HepG2 (cell line): ENCODE measurements around the gene TSPAN18. TPM values are rescaled to one million over a fixed set of nuclear protein-coding genes. Genes with fewer than 3 reads are reported as not detected.

Experiments
- ATAC-seq: fragments of 200-7000 bp; cut with Tn5 transposase; 3 replicates; pipeline ENCODE4 v1.9.1; 2020; ENCODE audit warnings: mild to moderate bottlenecking, moderate library complexity
- BruUV-seq: library from RNA; stranded (reverse); fragments of 400-500 nt; replicated peaks from 2 replicates; lab custom pipeline; 2021; lab: Mats Ljungman, UMichigan
- CTCF ChIA-PET: fragments of 300-600 bp; formaldehyde crosslinking; extraction: SDS; loops from one replicate; lab custom pipeline; 2021; ENCODE audit warnings: low total read pairs, inconsistent platforms, low intra/inter-chr PET ratio; lab: Yijun Ruan, JAX
- POLR2A ChIA-PET: fragments of 350-600 bp; sonication (Branson Sonifier 250); formaldehyde crosslinking; loops from one replicate; lab custom pipeline; 2020; ENCODE audit warnings: antibody characterized with exemption, inconsistent platforms; lab: Yijun Ruan, JAX
- DNase-seq: peaks from one replicate; pipeline ENCODE4 v3.0.0-alpha.2; 2015; ENCODE audit warnings: low spot score
- FAIRE-seq: peaks from 3 replicates; lab custom pipeline; 2011; peaks lifted over from hg19 to GRCh38; lab: Jason Lieb, UNC
- H2AFZ ChIP-seq: one replicate; pipeline ENCODE4 v1.6.1; 2011; ENCODE audit warnings: low read length, inconsistent platforms
- H3K27ac ChIP-seq: fragments of 300-600 bp; 3 replicates; pipeline ENCODE4 v1.8.0; 2011; ENCODE audit warnings: mixed run types, mild to moderate bottlenecking, mixed read lengths, low read length, inconsistent platforms; ENCODE audit not compliant: insufficient read depth; ENCODE audit errors: extremely low read length
- H3K27me3 ChIP-seq, 2 experiments: fragments of 200-600 bp in 1 of 2; 2 replicates in 1 of 2; 3 replicates in 1 of 2; pipeline versions ENCODE4 v1.6.0 to v1.8.0; 2011; ENCODE audit warnings: low read length in 2 of 2, mild to moderate bottlenecking in 2 of 2, moderate library complexity in 2 of 2, inconsistent platforms in 1 of 2; ENCODE audit not compliant: insufficient read depth in 2 of 2, control insufficient read depth in 1 of 2
- H3K36me3 ChIP-seq, 2 experiments: fragments of 200-600 bp in 1 of 2; replicated peaks in 1 of 2; 2 replicates in 1 of 2; 3 replicates in 1 of 2; pipeline versions ENCODE4 v1.5.1 to v1.8.0; 2011; ENCODE audit warnings: low read length in 2 of 2, inconsistent platforms in 1 of 2; ENCODE audit not compliant: insufficient read depth in 2 of 2, control insufficient read depth in 1 of 2
- H3K4me1 ChIP-seq: 2 replicates; pipeline ENCODE4 v1.5.1; 2012; ENCODE audit warnings: low read length, inconsistent platforms; ENCODE audit not compliant: insufficient read depth
- H3K4me2 ChIP-seq: 2 replicates; pipeline ENCODE4 v1.6.0; 2011; ENCODE audit warnings: low read depth, low read length, inconsistent platforms
- H3K4me3 ChIP-seq, 3 experiments: fragments of 200-600 bp in 1 of 3; sonication (generic), shearing (Covaris generic) in 1 of 3; replicated peaks in 1 of 3; 2 replicates each; pipeline ENCODE4 v1.5.1; 2011 to 2016; ENCODE audit warnings: low read length in 3 of 3, inconsistent platforms in 2 of 3, low read depth in 2 of 3, mild to moderate bottlenecking in 2 of 3, control low read depth in 1 of 3, mixed read lengths in 1 of 3; ENCODE audit not compliant: insufficient read depth in 1 of 3
- H3K79me2 ChIP-seq: one replicate; pipeline ENCODE4 v1.6.1; 2011; ENCODE audit warnings: low read length, inconsistent platforms; ENCODE audit not compliant: insufficient read depth
- H3K9ac ChIP-seq: 2 replicates; pipeline ENCODE4 v1.6.0; 2011; ENCODE audit warnings: mild to moderate bottlenecking, low read depth, low read length, inconsistent platforms; ENCODE audit not compliant: insufficient read depth
- H3K9me3 ChIP-seq: 2 replicates; pipeline ENCODE4 v1.5.1; 2012; ENCODE audit warnings: mild to moderate bottlenecking, low read length
- H4K20me1 ChIP-seq: 2 replicates; pipeline ENCODE4 v1.6.0; 2011; ENCODE audit warnings: inconsistent platforms, mild to moderate bottlenecking, low read length, moderate library complexity; ENCODE audit not compliant: insufficient read depth
- ATRX ChIP-seq: sonication (generic); formaldehyde crosslinking; IDR thresholded peaks from 2 replicates; pipeline ENCODE4 v1.4.0; 2020; ENCODE audit warnings: missing genetic modification reagents, borderline replicate concordance
- CEBPG ChIP-seq: IDR thresholded peaks from 2 replicates; pipeline ENCODE4 v1.6.1; 2016
- CENPX ChIP-seq: sonication (generic); formaldehyde crosslinking; IDR thresholded peaks from 2 replicates; pipeline ENCODE4 v1.9.0; 2021; ENCODE audit warnings: mild to moderate bottlenecking, missing genetic modification reagents, moderate library complexity
- ELF4 ChIP-seq: sonication (generic); formaldehyde crosslinking; IDR thresholded peaks from 2 replicates; pipeline ENCODE4 v1.5.0; 2020; ENCODE audit warnings: missing genetic modification reagents, mild to moderate bottlenecking, moderate library complexity, borderline replicate concordance
- IRF9 ChIP-seq: sonication (generic); formaldehyde crosslinking; IDR thresholded peaks from 2 replicates; pipeline ENCODE4 v1.8.0; 2022; ENCODE audit warnings: missing genetic modification reagents, mild to moderate bottlenecking, borderline replicate concordance
- KDM6A ChIP-seq: IDR thresholded peaks from 2 replicates; pipeline ENCODE4 v1.6.1; 2016; ENCODE audit warnings: low read depth
- KLF16 ChIP-seq, 2 experiments: sonication (generic) in 1 of 2; formaldehyde crosslinking in 1 of 2; IDR thresholded peaks; 2 replicates each; pipeline versions ENCODE4 v1.6.1 to v1.8.0; 2016 to 2023; ENCODE audit warnings: missing genetic modification reagents in 2 of 2, missing compliant biosample characterization in 1 of 2
- NR2F6 ChIP-seq, 2 experiments: IDR thresholded peaks; 2 replicates each; pipeline ENCODE4 v1.6.1; 2016; ENCODE audit warnings: antibody characterized with exemption in 1 of 2, mild to moderate bottlenecking in 1 of 2
- PLSCR1 ChIP-seq: sonication (generic); formaldehyde crosslinking; IDR thresholded peaks from 2 replicates; pipeline ENCODE4 v1.5.0; 2020; ENCODE audit warnings: missing genetic modification reagents, mild to moderate bottlenecking, borderline replicate concordance
- TMF1 ChIP-seq: sonication (generic); formaldehyde crosslinking; IDR thresholded peaks from 2 replicates; pipeline ENCODE4 v1.8.1; 2022; ENCODE audit warnings: low read depth, missing genetic modification reagents
- ZBTB37 ChIP-seq: sonication (generic); formaldehyde crosslinking; IDR thresholded peaks from 2 replicates; pipeline ENCODE4 v1.4.0; 2020; ENCODE audit warnings: mild to moderate bottlenecking, missing genetic modification reagents
- ZBTB39 ChIP-seq: sonication (generic); formaldehyde crosslinking; IDR thresholded peaks from 2 replicates; pipeline ENCODE4 v1.5.0; 2020; ENCODE audit warnings: missing genetic modification reagents
- ZBTB8A ChIP-seq: sonication (generic); formaldehyde crosslinking; IDR thresholded peaks from 2 replicates; pipeline ENCODE4 v1.4.0; 2020; ENCODE audit warnings: mild to moderate bottlenecking, low read depth, missing genetic modification reagents, borderline replicate concordance
- ZFP82 ChIP-seq: sonication (generic); formaldehyde crosslinking; IDR thresholded peaks from 2 replicates; pipeline ENCODE4 v1.5.1; 2020; ENCODE audit warnings: mild to moderate bottlenecking, missing genetic modification reagents, borderline replicate concordance
- ZKSCAN8 ChIP-seq: IDR thresholded peaks from 2 replicates; pipeline ENCODE4 v1.6.1; 2016; ENCODE audit warnings: borderline replicate concordance, missing genetic modification reagents, missing compliant biosample characterization
- ZNF251 ChIP-seq: sonication (generic); formaldehyde crosslinking; IDR thresholded peaks from 2 replicates; pipeline ENCODE4 v1.9.0; 2021; ENCODE audit warnings: mild to moderate bottlenecking, missing genetic modification reagents
- ZNF563 ChIP-seq: sonication (generic); formaldehyde crosslinking; IDR thresholded peaks from 2 replicates; pipeline ENCODE4 v1.8.0; 2022; ENCODE audit warnings: mild to moderate bottlenecking, moderate library complexity, missing genetic modification reagents
- WGBS: methylation state at CpG from one replicate; pipeline ENCODE4 v1.1.6; 2017; ENCODE audit warnings: low lambda C conversion rate; 5-methylcytosine and 5-hydroxymethylcytosine counted together
- in situ Hi-C: cut with HindIII; loops from 2 replicates; pipeline ENCODE4 v1.10.0; 2017; ENCODE audit warnings: low pct_unique_long_range_greater_than_20kb; ENCODE audit not compliant: extremely low pct_ligation_motif_present
- intact Hi-C: fragments of 100-400 bp; cut with micrococcal nuclease; formaldehyde crosslinking; loops from one replicate; pipeline ENCODE4 v1.10.0; 2022; ENCODE audit not compliant: unreplicated experiment
- polyA plus RNA-seq, 8 experiments: library from polyadenylated mRNA; depleted of rRNA in 3 of 8; stranded (reverse) in 7 of 8; unstranded in 1 of 8; fragments of >200 nt; fragmentation: Illumina TruSeq in 4 of 8; extraction: Trizol in 4 of 8; gene quantifications; 2 replicates each; pipeline versions ENCODE4 v1.2.1 to v1.2.3, GENCODE V29; 2011 to 2016; ENCODE audit warnings: low read depth in 4 of 8, missing spikeins in 1 of 8, mixed read lengths in 1 of 8; ENCODE audit not compliant: insufficient read depth in 1 of 8
- total RNA-seq, 5 experiments: library from RNA; depleted of rRNA; stranded (reverse); fragments of >200 nt; fragmentation: Illumina TruSeq; extraction: Trizol; gene quantifications; 2 replicates each; pipeline ENCODE4 v1.2.3, GENCODE V29; 2016; ENCODE audit warnings: low read depth in 1 of 5

TSPAN18 gene
- total and polyA plus RNA-seq, 2 of the 13 experiments (the other 11 are each of a cell fraction or from before 2014, with no cell fraction given), result not detected

GRCh38 chr11:44828296-44828695 lies 101.5 kb downstream of the TSPAN18 start:
- POLR2A ChIA-PET, result no interaction called here
- no peak for ATAC-seq

More at GRCh38 chr11:44828296-44828695, 101.5 kb downstream of the TSPAN18 start:
- no peaks in the 10 kb centered on the region for H4K20me1 ChIP-seq
- H2AFZ ChIP-seq, result no peak overlapping the region
- no peaks in the 10 kb centered on the region for H3K4me1 ChIP-seq
- FAIRE-seq, result no peak
- no peak for DNase-seq
- in situ Hi-C loops, result no loop called here
- TF ChIP-seq ZKSCAN8 (no peak), ZNF251 (CRISPR knock-in tag) (no peak), IRF9 (CRISPR knock-in tag) (no peak), ATRX (CRISPR knock-in tag) (no peak), NR2F6 (IDR thresholded peaks at IDR 0.05) (no peak), NR2F6 (CRISPR knock-in tag; IDR thresholded peaks at IDR 0.05) (no peak), ZNF563 (CRISPR knock-in tag) (no peak), KDM6A (CRISPR knock-in tag) (no peak), TMF1 (CRISPR knock-in tag) (no peak), PLSCR1 (CRISPR knock-in tag) (no peak), KLF16 (CRISPR knock-in tag; IDR thresholded peaks at IDR 0.05) (no peak), ELF4 (CRISPR knock-in tag) (no peak), ZFP82 (no peak), ZBTB8A (CRISPR knock-in tag) (no peak), CEBPG (CRISPR knock-in tag) (no peak), ZBTB37 (CRISPR knock-in tag) (no peak), CENPX (CRISPR knock-in tag) (no peak), ZBTB39 (no peak)
- WGBS, result 0% methylated on average over 4 of the region's 5 CpGs
- no peaks in the 10 kb centered on the region for H3K79me2 ChIP-seq
- H3K36me3 ChIP-seq, result no peaks in the 10 kb centered on the region
- H3K9ac ChIP-seq, result no peak overlapping the region
- H3K27ac ChIP-seq, result no peak overlapping the region
- no peak overlapping the region for H3K4me3 ChIP-seq
- BruUV-seq, result no TSS peak
- intact Hi-C loops, result no loop called here
- H3K4me2 ChIP-seq, result no peak overlapping the region
- CTCF ChIA-PET, result no interaction called here
- no peaks in the 10 kb centered on the region for H3K9me3 ChIP-seq
- peaks cover 0 to 4% of the 10 kb centered on the region in 2 experiments; a peak in 1 of 5 replicates for H3K27me3 ChIP-seq
